HG03460 (cell line): Measurements from ENCODE around the gene DRICH1.
"Not testable (repeated sequence)": the region's sequence is repeated elsewhere in the genome, so short reads cannot be mapped to it uniquely, and the experiment has no call there.

Source experiments
- ATAC-seq: cut with Tn5 transposase; IDR thresholded peaks from one replicate; pipeline ENCODE4 v1.9.1; 2021; ENCODE audit not compliant: unreplicated experiment

Gene DRICH1

DNA sequence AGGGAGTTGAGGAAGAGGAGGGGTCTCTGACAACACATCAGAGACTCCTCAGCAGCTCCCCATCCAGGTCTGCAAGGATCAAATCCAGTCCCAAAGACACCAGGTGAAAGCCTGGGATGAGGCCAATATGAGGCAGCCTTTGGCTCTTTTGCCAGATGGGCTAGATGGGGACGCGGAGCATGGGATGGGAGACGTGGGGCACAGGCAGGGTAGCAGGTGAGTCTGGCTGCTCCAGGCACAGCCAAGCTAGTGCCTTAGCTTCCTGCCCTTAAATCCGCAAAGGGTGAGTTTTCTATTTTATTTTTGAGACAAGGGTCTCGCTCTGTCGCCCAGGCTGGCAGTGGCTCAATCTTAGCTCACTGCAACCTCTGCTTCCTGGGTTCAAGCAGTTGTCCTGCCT, 19.6 kb upstream of the DRICH1 start:
- no peak for ATAC-seq

DNA sequence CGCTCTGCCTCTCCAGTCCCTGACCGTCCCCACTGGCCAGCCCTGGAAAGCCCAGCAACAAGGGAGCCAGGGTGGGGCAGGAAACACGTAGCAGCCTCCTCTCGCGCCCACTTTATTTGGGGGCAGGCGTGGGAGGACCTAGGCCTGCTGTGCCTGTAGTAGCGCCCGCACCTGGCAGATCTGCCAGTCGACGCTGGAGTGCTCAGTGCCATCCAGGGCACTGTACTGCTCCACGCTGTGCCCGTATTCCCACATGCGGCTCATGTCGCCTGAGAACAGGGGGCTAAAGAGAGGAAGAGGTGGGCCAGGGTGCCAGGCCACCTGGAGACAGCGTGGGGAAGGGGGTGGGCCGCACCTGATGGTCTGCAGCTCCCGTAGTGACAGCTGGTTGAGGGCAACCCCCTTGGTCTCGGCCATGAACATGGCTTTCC, 17.0 kb upstream of the DRICH1 start:
- ATAC-seq = no peak

- ATAC-seq = not testable (repeated sequence)
These were observed 14.4 kb upstream of the DRICH1 start for GRCh38 chr22:23646526-23646925.

DNA sequence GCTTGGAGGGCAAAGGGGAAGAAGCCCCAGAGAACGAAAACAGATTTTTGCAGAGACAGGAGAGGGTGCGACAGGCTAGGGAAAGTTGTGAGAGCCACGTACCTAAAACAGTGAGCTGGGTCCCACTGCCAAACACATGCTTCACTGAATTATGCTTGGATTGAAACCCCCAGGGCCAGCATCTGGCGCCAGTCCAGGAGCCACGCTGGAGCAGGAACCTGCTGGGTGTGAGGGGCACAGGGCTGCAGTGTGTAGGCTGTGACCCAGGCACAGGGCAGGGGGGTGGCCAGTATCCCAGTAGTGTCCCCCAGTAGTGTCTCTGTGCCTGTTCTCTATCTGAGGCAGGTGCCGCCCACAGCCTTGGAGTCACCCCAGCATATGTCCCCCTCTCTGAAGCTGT, 8.1 kb upstream of the DRICH1 start:
- ATAC-seq = not testable (repeated sequence)

DNA sequence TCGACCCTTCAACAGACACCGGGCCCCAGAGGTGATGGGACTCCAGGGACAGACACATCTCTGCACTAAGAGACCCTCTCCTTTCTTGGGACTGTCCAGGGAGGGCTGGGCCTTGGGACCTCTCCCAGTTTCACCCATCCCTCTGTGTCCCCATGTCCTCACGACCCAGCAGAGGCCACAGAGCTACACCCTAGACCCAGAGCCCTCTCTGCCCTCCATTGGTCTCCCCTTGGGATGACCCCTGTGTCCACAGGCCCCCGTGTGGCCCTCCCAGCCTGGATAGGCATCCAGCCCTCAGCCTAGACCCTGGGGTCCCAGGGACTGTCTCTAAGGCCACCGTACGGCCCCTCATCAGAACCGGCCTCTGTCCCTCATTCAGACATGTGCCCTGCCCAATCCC, 7.5 kb upstream of the DRICH1 start:
- ATAC-seq = no peak

- no peak for ATAC-seq
These were observed 6.5 kb upstream of the DRICH1 start for GRCh38 chr22:23638611-23639010.

GRCh38 chr22:23635291-23635690, 3.2 kb upstream of the DRICH1 start:
- ATAC-seq = not testable (repeated sequence)

DNA sequence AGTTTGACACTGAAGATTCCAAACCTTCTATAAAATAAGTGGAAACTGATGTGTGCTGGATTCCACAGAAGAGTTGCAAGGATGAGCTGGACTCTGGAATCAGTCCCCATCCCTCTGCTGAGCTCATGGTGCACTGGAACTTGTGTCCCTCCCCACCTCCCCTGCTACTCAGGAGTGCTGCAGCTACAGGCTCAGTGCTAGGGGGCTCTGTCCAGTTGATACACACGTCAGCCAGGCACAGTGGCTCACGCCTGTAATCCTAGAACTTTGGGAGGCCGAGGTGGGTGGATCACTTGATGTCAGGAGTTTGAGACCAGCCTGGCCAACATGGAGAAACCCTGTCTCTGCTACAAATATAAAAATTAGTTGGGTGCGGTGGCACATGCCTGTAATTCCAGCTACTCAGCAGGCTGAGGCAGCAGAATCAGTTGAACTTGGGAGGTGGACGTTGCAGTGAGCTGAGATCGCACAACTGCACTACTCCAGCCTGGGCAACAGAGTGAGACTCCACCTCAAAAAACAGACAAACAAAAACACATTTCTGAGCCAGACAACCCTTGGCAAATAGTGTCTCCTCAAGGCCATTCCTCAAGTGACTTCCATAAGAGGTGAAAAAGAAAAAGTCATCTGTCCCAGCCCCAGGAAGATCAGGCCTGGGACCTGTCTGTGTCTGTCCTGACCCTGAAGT, 3.9 kb downstream of the DRICH1 start:
- ATAC-seq = not testable (repeated sequence)

GRCh38 chr22:23627401-23628055, 4.6 kb downstream of the DRICH1 start:
- not testable (repeated sequence) for ATAC-seq

- no peak for ATAC-seq
These were observed 5.7 kb downstream of the DRICH1 start for GRCh38 chr22:23626286-23626975.

- ATAC-seq = no peak
These were observed 9.5 kb downstream of the DRICH1 start for GRCh38 chr22:23622634-23623033.

GRCh38 chr22:23621916-23622315, 10.2 kb downstream of the DRICH1 start:
- ATAC-seq = not testable (repeated sequence)

GRCh38 chr22:23621082-23621780, 10.9 kb downstream of the DRICH1 start:
- no peak for ATAC-seq

GRCh38 chr22:23613193-23613972, 18.7 kb downstream of the DRICH1 start:
- ATAC-seq = no peak

- ATAC-seq = no peak
These were observed 21.9 kb downstream of the DRICH1 start for GRCh38 chr22:23609983-23610781.

GRCh38 chr22:23608583-23608982, 23.5 kb downstream of the DRICH1 start:
- no peak for ATAC-seq

DNA sequence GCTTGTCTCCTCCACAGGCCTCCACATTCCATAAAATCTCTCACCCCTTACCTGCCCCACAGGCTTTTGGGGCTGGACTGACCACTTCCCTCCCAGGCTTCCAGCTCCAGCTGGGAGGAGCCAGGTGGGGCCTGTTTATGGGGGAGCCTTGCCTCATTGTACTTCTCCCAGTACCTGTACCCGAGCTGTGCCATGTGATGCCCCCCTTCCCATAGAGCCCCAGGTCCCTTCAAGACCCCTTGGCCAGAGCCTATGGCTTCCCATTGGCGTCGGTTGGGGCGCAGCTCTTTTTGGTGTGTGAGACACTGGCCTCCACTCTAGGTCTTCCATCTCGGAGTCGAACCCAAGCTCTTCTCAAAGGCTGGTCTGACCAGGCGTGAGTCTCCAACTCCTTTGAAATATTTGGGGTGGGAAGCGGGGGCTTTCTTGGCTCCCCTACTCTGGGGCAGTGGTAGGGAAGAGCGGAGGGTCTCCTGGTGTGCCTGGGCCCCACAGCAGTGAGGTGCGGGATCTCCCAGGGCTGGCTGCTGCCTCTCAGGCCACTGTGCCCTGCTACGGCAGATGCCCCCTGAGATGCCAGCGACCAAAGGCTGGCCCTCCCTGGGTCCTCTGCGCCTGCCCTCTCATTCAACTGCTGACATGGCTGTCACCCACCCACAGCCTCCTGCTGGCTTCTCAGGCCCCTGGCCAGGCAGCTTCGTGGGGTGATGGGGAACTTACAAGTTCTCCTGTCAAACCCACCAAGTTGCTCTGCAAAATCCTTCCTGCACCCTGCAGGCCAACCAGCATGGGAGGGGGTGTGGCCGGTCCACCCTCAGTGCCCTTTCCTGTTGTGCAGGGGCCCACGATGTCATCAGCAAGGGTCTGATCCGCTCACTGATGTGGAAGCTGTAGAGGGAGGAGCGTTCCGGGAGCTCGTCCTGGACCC, 25.7 kb downstream of the DRICH1 start:
- no peak for ATAC-seq

DNA sequence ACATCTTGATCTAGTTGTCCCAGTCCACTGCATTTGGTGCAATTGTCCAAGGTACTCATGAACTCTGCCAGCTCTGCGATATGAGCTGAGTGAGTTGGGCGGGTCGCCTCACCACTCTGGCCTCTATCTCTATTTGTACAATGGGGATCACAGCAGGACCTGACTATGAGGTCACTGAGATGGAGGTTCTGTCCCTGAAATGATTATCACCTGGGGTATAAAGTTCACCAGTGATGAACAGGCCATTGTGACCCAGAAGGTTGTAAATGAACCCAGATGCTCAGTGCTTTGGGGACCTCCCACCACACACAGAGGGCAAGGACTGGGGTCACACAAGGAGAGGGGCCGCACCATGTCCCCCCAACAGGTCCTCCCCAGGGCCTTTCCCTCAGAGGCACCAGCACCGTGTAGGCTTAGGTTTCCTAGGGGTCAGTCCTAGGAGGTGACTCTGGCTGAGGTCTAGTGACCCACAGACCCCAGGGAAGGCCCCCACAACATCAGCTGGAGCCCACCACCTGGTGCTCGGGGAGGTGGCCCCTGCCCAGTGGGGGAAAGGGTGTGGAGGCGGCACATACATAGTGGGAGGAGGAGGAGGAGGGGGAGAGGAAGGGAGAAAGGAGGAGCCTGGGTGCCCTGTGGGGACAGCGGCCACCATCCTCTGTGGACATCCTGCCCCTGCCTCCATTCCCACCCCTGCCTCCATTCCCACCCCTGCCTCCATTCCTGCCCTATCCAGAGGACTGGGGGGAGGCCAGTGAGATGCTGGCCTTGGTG, 27.0 kb downstream of the DRICH1 start:
- no peak for ATAC-seq
